ENCODE measurements around the gene CADM3.

The CADM3 gene

GRCh38 chr1:159229896-159230295 is 58.5 kb downstream of the CADM3 start:
- no peaks in the 10 kb centered on the region for H3K9me3 ChIP-seq (ENCODE audit: insufficient read depth, low read depth, low read length)
- no peak overlapping the region for H3K9ac ChIP-seq (ENCODE audit: low read depth, low read length)
- H3K27me3 ChIP-seq (ENCODE audit: insufficient read depth, low read length) = no peaks in the 10 kb centered on the region
- H3K36me3 ChIP-seq (ENCODE audit: insufficient read depth, low read depth, low read length) = no peaks in the 10 kb centered on the region
- H3K4me3 ChIP-seq (ENCODE audit: low read length) = no peak overlapping the region
- H3K27ac ChIP-seq (ENCODE audit: low read length) = no peak overlapping the region
- H3K4me1 ChIP-seq (ENCODE audit: insufficient read depth, low read length) = no peaks in the 10 kb centered on the region

GRCh38 chr1:159239551-159240220 is 68.3 kb downstream of the CADM3 start:
- Histone ChIP-seq H3K4me3 (ENCODE audit: low read length) (no peak overlapping the region), H3K27ac (ENCODE audit: low read length) (no peak overlapping the region), H3K4me1 (ENCODE audit: insufficient read depth, low read length) (no peaks in the 10 kb centered on the region), H3K36me3 (ENCODE audit: insufficient read depth, low read depth, low read length) (no peaks in the 10 kb centered on the region), H3K9me3 (ENCODE audit: insufficient read depth, low read depth, low read length) (peaks cover 6% of the 10 kb centered on the region; the same call in 1 of the 2 replicates), H3K27me3 (ENCODE audit: insufficient read depth, low read length) (no peaks in the 10 kb centered on the region), H3K9ac (ENCODE audit: low read depth, low read length) (no peak overlapping the region)

GRCh38 chr1:159247266-159247665 is 75.9 kb downstream of the CADM3 start:
- peaks cover 6% of the 10 kb centered on the region; the same call in 1 of the 2 replicates for H3K9me3 ChIP-seq (ENCODE audit: insufficient read depth, low read depth, low read length)
- no peaks in the 10 kb centered on the region for H3K27me3 ChIP-seq (ENCODE audit: insufficient read depth, low read length)
- no peaks in the 10 kb centered on the region for H3K4me1 ChIP-seq (ENCODE audit: insufficient read depth, low read length)
- no peak overlapping the region for H3K27ac ChIP-seq (ENCODE audit: low read length)
- H3K36me3 ChIP-seq (ENCODE audit: insufficient read depth, low read depth, low read length) = no peaks in the 10 kb centered on the region
- no peak overlapping the region for H3K4me3 ChIP-seq (ENCODE audit: low read length)
- H3K9ac ChIP-seq (ENCODE audit: low read depth, low read length) = no peak overlapping the region

GRCh38 chr1:159248311-159248710 is 76.9 kb downstream of the CADM3 start:
- H3K9ac ChIP-seq (ENCODE audit: low read depth, low read length) = no peak overlapping the region
- H3K27me3 ChIP-seq (ENCODE audit: insufficient read depth, low read length) = no peaks in the 10 kb centered on the region
- H3K4me1 ChIP-seq (ENCODE audit: insufficient read depth, low read length) = no peaks in the 10 kb centered on the region
- H3K4me3 ChIP-seq (ENCODE audit: low read length) = no peak overlapping the region
- H3K9me3 ChIP-seq (ENCODE audit: insufficient read depth, low read depth, low read length) = no peaks in the 10 kb centered on the region
- no peak overlapping the region for H3K27ac ChIP-seq (ENCODE audit: low read length)
- H3K36me3 ChIP-seq (ENCODE audit: insufficient read depth, low read depth, low read length) = no peaks in the 10 kb centered on the region

- no peaks in the 10 kb centered on the region for H3K36me3 ChIP-seq (ENCODE audit: insufficient read depth, low read depth, low read length)
- H3K9ac ChIP-seq (ENCODE audit: low read depth, low read length) = no peak overlapping the region
- no peak overlapping the region for H3K4me3 ChIP-seq (ENCODE audit: low read length)
- no peaks in the 10 kb centered on the region for H3K9me3 ChIP-seq (ENCODE audit: insufficient read depth, low read depth, low read length)
- H3K4me1 ChIP-seq (ENCODE audit: insufficient read depth, low read length) = no peaks in the 10 kb centered on the region
- H3K27me3 ChIP-seq (ENCODE audit: insufficient read depth, low read length) = no peaks in the 10 kb centered on the region
- H3K27ac ChIP-seq (ENCODE audit: low read length) = no peak overlapping the region
Observed at GRCh38 chr1:159250638-159251216, 79.3 kb downstream of the CADM3 start.
